ENCODE results near the gene MOB3B.
"Not testable (repeated sequence)": the region's sequence is repeated elsewhere in the genome, so short reads cannot be mapped to it uniquely, and the experiment has no call there.

- not testable (repeated sequence) for TF ChIP-seq FOXM1 (IDR thresholded peaks at IDR 0.05; ENCODE audit: low read depth, low read length); POU2F2 (IDR thresholded peaks at IDR 0.05; ENCODE audit: borderline replicate concordance, low read depth, low read length); EZH2 (IDR thresholded peaks at IDR 0.05; ENCODE audit: borderline replicate concordance, control insufficient read depth, low read depth, low read length); JUND (IDR thresholded peaks at IDR 0.05; ENCODE audit: low read depth, low read length); TCF3 (IDR thresholded peaks at IDR 0.05; ENCODE audit: borderline replicate concordance, insufficient read depth, low read depth, low read length); YY1 (IDR thresholded peaks at IDR 0.05; ENCODE audit: low read depth, low read length); ZBTB40 (IDR thresholded peaks at IDR 0.05; ENCODE audit: borderline replicate concordance)
- TF ChIP-seq, protein P1, sequence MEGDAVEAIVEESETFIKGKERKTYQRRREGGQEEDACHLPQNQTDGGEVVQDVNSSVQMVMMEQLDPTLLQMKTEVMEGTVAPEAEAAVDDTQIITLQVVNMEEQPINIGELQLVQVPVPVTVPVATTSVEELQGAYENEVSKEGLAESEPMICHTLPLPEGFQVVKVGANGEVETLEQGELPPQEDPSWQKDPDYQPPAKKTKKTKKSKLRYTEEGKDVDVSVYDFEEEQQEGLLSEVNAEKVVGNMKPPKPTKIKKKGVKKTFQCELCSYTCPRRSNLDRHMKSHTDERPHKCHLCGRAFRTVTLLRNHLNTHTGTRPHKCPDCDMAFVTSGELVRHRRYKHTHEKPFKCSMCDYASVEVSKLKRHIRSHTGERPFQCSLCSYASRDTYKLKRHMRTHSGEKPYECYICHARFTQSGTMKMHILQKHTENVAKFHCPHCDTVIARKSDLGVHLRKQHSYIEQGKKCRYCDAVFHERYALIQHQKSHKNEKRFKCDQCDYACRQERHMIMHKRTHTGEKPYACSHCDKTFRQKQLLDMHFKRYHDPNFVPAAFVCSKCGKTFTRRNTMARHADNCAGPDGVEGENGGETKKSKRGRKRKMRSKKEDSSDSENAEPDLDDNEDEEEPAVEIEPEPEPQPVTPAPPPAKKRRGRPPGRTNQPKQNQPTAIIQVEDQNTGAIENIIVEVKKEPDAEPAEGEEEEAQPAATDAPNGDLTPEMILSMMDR (IDR thresholded peaks at IDR 0.05 in 2 of 3, conservative IDR thresholded peaks at IDR 0.05 in 1 of 3; ENCODE audit: control insufficient read depth in 2 of 3, extremely low read depth in 1 of 3, insufficient read depth in 1 of 3, low read depth in 3 of 3, low read length in 3 of 3) = not testable (repeated sequence)
Measured at GRCh38 chr9:27464950-27465349, 64.7 kb downstream of the MOB3B start.

Measured in GM12878 (cell line).